ENCODE data around the gene GDAP2.

GDAP2 gene

DNA sequence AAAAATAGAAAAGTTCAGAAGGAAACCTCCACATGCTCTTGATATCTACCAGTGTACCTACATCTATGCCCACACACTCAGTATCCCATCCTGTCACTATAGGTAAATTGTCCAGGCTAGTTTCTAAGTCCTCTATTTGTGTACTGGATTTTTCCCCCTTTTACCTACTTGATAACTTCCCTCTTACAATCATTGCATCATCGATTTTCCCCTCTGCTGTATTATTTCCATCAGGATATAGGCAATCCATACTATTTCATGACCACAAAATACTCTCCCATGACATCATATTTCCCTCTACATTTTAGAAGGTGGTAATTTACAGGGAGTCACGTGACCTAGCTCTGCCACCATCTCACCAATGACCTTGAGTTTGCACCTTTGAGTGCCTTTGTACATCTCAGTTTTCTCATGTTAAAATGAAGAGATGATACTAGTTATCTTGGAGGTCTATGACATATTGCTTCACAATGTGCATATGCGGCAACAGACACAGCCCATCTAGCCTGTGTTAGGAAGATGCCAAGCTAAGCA, 88.2 kb downstream of the GDAP2 start:
- no peak for DNase-seq (ENCODE audit: low read depth)

DNA sequence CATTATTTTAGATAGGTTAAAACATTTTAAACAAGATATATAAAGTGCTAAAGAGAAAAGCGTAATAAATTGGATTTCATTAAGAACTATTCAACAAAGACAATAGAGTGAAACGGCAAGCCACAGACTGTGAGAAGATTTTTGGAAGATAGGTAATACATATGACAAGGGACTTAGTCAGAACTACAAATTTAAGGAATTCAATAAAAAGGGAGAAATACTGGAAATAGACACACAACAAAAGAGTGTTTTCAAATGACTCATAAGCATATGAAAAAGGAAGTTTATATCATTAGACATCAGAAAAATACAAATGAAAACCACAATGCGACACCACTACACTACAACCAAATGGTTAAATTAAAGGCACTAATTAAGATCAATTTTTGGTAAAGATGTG, 90.5 kb downstream of the GDAP2 start:
- no peak for DNase-seq (ENCODE audit: low read depth)

DNA sequence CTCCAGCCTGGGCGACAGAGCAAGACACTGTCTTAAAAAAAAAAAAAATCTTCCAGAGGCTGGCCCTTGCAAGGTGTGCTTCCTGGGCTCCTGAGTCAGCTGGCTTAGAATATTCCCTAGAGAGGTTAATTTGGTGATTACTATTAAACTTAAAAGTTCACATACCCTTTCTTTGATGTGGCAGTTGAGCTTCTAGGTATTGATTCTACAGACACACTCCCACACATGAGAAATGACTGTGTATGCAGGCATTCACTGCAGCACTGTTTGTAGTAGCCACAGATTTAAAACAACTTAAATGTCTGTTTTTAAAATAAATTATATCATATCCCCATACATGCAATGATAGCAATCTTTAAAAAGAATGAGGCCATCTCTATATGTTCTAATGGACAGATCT, 93.4 kb downstream of the GDAP2 start:
- DNase-seq (ENCODE audit: low read depth): no peak

DNA sequence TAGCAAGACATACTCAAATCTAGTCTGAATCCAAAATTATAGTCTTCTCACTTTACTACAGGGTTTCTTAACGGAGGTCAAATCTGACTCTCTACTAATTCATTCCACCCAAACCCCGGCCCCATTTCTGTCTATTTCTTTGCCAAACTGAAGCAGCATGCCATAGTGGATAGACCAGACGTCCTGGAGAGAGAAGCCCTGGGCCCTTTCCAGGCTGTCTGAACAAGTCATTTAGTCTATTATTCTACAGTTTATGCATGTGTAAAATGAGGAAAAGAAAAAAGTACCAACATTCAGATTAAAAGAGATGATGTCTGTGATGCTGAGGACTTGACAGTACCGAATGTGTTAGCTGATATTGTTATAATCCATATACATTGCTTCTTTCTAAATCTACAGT, 95.0 kb downstream of the GDAP2 start:
- no peak for DNase-seq (ENCODE audit: low read depth)

DNA sequence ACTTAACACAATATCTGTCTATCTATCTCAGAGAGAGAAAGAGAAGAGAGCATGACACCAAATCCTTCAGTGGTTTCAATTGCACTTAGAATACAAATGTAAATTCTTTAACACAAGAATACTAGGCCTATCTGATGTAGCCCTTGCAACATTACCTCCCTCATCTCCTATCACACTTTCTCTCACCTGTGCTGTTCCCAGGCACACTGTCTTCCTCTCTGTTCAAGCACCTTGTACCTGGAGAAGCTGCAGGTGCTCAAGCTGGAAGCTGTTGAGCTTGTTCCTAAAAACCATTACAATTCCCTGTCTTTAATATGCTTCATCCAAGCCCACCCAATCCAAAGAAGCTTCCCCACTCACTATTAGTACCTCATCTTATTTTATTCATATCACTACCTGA, 97.0 kb downstream of the GDAP2 start:
- no peak for DNase-seq (ENCODE audit: low read depth)

DNA sequence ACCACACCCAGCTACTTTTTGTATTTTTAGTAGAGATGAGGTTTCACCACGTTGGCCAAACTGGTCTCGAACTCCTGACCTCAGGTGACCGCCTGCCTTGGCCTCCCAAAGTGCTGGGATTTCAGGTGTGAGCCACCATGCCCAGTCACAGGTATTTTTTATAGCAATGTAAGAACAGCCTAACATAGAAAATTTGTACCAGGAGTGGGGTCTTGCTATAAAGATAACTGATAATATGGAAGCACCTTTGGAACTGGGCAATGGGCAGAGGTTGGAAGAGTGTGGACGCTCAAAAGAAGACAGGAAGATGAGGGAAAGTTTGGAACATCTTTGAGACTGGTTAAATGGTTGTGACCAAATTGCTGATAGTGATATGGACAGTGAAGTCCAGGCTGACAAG, 99.2 kb downstream of the GDAP2 start:
- DNase-seq (ENCODE audit: low read depth): no peak

DNA sequence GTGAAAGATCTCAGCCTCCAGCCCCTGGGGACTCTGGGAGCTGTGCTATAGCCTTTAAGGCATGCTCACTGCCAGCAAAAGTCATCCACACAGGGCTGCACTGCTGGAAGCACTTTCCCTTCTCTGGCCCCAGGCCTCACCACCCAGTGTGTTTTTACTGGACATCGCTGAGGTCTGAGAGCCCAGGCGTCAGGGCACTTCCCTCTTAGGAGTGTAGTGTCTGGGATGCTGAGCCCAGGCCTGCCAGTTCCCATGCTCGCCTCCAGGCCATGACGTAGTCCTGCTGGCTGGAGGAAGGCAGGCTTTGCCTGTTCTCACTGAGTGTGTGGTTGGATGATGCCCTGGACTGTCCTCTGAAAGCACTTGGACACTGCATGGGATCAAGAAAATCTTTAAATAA, 101.2 kb downstream of the GDAP2 start:
- DNase-seq (ENCODE audit: low read depth): no peak

DNA sequence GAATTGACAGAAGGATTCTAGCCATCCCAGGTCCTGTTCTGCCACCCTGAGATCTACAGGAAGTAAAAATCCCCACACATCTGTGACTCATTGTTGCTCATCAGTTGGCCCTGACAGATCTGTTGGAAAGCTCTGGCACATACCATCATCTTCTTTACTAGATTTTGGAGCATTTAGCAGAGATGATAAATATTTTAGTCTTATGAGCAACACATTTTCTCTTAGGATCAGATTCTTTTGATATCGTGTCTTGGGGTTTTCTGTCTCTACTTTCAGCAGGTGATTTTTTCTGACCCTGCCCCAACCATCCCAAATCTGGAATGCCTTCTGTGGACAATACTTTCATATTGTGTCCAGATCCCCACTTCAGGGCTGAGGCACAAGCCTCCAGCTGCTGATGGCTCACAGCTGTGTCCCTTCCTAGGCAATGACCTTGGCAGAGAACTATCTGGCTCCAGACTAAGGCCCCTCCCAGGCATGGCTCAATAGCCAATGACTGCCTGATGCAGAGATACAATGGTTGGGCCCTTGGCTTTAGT, 102.8 kb downstream of the GDAP2 start:
- DNase-seq (ENCODE audit: low read depth): no peak

DNA sequence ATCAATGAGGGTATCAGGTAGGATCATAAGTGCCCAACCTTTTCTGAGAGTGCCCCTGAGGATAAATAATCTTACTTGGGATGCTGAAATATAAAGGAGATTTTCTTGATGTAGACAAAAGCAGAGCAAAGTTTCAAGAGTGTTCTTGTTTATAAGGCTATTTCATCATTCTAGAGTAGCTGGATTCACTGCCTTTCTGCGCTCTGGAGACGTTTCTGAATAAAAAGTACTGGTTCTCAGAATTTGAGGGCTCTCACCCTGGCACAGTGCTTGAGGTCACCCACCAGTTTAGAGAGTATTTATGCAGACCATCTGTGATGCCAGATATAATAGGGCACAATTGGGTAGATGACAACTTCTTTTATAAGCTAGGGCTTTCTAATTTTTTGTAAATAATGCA, 103.3 kb downstream of the GDAP2 start:
- no peak for DNase-seq (ENCODE audit: low read depth)

DNA sequence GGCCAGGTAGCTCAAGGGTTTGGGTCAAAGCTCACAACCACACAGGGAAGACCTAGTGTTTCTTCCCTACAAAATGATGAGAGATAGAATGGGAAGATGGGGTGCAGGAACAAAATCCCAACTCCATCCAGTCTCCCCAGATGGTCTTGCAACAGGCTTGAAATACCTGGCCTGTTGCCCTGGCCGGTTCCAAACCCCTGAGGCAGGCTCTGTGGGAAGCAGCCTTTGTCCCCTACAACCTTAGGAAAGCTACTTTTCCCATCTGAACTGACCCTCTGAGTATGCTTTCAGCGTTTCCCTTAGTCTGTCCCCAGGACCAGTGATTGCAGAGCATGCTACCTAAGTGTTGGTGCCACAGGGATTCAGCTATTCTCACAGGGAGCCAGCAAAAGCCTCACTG, 104.0 kb downstream of the GDAP2 start:
- DNase-seq (ENCODE audit: low read depth): no peak

DNA sequence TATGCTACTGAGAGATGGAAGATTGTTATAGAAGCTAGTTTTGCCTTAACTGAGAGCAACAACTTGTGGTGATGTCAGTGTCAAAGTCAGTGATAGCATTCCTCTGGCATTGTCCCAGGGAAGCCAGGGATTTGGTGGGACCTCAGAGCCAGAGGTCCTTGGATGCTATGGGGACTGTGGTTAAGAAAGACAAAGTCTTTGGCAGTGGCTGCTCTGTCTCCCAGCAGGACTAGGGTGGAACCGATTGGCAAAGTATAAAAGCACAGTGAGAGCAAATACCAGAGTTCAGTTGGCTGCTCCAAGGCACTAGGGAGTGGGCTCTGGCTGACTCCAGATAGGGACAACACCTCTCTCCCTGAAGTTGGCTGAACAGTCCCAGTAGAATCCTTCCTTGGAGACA, 104.8 kb downstream of the GDAP2 start:
- no peak for DNase-seq (ENCODE audit: low read depth)

DNA sequence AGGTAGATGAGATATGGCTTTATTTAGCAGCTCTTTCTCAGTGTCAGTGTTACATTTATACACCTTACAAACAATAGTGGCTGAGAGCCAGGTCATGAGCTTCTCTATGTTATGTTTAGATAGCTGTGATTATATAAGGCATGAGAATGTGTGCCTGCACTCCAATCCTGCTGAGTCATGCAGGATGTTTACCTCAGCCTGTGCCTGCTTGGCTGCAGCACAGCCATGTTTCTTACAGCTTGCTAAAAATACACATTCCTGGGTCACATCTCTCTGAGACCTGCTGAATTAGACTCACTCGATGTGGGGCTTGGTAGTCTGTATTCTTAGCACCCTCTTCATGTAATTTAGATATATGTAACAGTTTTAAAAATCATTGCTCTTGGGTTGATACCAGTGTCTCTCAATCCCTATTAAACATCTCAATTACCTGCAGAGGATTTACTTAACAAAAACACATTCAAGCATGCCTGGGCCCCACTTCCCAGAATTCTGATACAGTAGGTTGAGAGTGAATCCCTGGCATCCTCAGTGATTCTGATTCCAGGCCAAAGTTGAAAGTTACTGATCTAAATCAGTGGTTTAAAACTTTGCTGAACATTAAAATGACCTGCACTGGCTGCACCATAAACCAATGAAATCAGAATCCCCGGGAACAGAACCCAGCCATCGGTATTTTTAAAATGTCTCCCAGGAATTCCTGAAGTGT, 107.5 kb downstream of the GDAP2 start:
- DNase-seq (ENCODE audit: low read depth): no peak

DNA sequence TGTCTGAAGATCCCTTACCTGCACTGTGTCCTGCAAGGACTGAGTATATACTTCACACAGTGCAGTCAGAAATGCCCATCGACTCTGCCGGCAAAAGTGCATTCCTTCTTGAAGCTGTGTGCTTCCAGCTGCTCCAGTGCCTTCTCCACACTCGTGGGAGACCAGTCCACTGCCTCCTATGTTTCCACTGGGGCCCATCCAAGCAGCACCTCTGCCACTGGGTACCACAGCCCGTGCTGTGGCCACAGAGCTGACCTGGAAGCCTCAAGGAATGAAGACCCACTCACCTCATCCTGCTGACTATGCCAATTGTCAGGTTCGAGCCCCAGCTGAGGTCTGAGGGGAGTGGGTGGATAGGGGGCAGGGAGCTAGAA, 108.1 kb downstream of the GDAP2 start:
- no peak for DNase-seq (ENCODE audit: low read depth)

DNA sequence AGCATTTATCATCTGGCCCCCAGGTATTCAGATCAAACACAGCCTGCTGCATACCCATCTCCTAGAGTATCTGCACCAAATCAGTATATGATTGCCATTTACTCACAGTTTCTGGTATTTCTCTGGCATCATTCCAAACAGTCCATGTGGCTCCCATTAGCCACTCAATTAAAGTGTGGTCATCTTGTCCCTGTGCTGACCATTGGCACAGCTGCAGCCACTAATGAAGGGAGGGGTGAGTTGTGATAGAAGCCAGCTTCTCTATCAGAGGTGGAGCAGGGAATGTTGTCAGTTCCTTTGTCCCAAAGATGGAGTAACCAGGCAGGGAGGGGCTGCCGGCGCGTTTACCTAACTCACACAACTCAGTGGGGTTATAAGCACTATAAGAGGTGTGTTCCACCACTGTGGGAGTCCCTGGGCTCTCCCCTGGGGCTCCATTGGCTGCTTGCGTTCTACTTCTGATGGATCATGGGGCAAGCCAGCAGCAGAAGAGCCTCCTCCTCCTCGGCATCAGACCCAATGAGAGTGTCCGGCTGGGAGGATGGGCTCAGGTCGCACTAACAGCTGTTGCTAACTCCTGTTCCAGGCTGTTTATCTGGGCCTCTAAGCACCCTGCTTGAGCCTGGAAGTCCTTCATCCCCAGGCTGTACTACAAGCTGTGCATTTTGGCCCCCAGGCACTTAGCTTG, 108.6 kb downstream of the GDAP2 start:
- no peak for DNase-seq (ENCODE audit: low read depth)

DNA sequence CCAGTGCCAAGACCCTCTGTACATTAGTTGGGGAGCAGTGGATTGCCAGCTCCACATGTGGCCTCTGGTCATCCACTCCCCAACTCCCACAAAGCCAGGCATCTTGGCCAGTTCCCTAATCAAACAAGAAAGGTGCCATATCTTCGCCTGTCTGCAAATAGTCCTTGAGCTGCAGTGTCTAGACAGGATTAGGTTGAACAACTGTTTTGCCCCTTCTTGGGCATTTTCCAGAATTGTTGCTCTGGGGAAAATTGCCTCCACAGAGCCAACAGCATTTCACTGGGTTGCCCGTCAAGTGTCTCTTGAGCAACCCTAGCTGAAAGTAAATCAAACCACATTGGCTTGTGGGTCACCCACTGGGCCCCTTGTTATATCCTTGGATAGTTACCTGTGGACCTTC, 109.3 kb downstream of the GDAP2 start:
- no peak for DNase-seq (ENCODE audit: low read depth)

DNA sequence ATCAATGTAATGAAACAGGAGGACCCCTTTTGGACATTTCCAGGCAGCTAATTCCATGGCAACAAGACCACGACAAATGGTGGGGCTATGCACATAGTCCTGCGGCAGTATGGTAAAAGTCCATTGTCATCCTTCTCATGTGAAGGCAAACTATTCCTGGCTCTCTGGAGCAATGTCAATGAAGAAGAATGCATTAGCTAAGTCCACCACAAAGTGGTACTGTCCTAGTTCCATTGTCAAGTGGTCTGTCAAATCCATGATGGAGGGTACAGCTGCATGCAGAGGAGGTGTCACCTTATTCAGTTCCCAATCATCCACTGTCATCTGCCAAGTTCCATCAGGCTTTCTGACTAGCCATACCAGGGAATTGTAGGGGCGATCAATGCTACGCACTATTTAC, 110.1 kb downstream of the GDAP2 start:
- no peak for DNase-seq (ENCODE audit: low read depth)

DNA sequence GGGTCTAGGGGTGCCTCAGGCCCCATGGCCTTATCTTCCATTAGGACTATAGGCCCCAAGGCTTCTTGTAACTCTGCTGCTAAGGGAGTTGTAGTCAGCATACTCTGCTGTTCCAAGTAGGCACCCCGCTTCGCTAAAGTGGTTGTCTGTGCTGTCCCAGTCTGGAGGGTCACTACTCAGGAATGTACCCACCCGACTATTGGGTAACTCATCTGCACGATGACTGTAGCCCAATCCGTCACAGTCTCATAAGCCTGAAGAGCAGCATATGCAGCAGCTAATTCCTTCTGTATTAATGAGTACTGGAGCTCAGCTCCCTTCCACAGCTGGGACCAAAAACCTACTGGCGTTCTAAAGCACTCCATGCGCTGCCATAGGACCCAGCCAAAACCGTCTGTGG, 111.0 kb downstream of the GDAP2 start:
- no peak for DNase-seq (ENCODE audit: low read depth)

DNA sequence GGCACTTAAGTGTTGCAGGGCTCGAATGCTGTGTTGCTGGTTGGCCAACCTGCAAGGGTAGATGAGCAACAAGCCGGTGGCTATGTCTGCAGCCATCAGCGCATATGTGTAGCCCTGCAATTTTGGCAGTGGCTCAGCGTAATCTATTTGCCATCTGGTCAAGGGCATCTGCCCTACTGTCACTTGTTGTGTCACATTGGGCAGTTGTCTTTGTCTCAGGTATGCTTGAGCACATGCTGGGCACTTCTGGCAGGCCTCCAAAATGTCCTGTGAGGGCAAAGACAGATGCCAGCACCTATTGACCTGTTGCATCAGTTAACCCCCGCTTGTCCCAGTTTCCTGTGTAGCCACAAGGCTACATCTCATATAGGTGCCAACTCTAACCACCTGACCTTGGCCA, 111.8 kb downstream of the GDAP2 start:
- no peak for DNase-seq (ENCODE audit: low read depth)

DNA sequence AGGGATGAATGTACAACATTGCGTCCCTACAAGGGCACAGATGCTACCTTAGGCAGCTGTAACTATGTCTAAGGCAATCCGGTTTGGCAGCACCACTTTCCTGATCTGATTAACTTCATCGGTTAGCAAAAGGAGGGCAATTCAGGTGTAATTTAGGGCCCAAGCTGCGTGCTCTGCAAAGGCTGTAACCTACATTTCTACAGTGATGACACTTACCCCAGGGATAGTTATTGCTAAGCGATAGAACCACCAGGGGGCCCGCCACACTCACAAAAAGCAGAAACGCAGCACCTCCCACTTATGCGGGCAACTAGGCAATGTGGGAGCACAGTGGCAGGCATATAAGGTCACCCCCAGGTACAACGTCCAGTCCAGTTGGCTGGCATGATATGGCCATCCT, 113.5 kb downstream of the GDAP2 start:
- DNase-seq (ENCODE audit: low read depth): no peak

DNA sequence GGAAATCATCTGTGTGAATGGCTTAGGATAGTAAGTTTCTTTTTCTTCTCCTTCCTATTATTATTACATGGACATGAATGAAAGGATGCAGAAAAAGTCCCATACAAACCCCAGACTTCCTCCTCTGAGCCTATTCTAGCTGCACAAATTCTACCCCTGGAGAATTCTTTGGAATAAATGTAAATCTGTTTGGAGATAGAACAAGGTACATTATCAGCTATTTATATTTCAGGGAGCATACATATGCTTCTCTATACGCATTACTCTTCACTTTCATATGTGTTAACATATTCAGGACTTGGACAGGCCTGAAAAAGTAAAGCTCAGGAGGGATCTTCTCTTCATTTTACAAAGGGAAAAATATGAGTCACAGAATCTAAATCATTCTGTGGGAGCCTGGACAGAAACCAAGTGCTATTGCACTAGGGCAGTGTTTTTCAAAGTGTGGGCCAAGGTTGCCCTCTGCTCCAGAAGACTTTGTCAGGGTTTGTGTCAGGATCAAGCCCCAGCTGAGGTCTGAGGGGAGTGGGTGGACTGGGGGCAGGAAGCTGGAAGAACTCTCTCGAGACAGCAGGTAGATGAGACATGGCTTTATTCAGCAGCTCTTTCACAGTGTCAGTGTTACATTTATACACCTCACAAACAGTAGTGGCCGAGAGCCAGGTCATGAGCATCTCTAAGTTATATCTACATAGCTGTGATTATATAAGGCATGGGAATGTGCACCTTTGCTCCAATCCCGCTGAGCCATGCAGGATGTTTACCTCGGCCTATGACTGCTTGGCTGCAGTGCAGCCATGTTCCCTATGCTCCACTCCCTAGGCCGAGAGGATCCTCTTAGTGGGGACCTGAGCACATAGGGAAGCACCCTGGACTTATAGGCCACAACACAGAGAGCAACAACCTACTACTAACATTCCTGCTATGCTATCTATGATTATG, 114.3 kb downstream of the GDAP2 start:
- DNase-seq (ENCODE audit: low read depth): no peak

Measured in stimulated activated CD8-positive, alpha-beta memory T cell treated with anti-CD3 and anti-CD28 coated beads, Interleukin-12 subunit alpha, Interleukin-12 subunit beta, amount 100 ng/mL, for 1 hour (primary cell).